WTC11 (cell line): Measurements from ENCODE around the gene ILRUN. TPM values are rescaled to one million over a fixed set of nuclear protein-coding genes. Genes with fewer than 3 reads are reported as not detected.

ENCODE experiments used
- ATAC-seq: fragments of 200-7000 bp; cut with Tn5 transposase; 2 replicates; pipeline ENCODE4 v1.10.0; 2021; ENCODE audit warnings: mild to moderate bottlenecking, moderate library complexity
- CTCF ChIA-PET: fragments of 300-600 bp; sonication (Branson Sonifier 250); formaldehyde crosslinking; loops from one replicate; lab custom pipeline; 2021; ENCODE audit warnings: antibody characterized with exemption; lab: Charles Lee
- POLR2A ChIA-PET: fragments of 350-600 bp; sonication (Branson Sonifier 250); formaldehyde crosslinking; loops from one replicate; lab custom pipeline; 2021; ENCODE audit warnings: antibody characterized with exemption; lab: Charles Lee
- DNase-seq: peaks from one replicate; pipeline ENCODE4 v3.0.0; 2021; ENCODE audit warnings: low spot score
- H3K27ac Mint-ChIP-seq: 2 replicates; pipeline ENCODE4 v1.8.0; 2021; ENCODE audit warnings: mixed read lengths
- H3K27me3 Mint-ChIP-seq: 2 replicates; pipeline ENCODE4 v1.8.0; 2021; ENCODE audit warnings: low read depth, mild to moderate bottlenecking, moderate library complexity, mixed read lengths
- H3K36me3 Mint-ChIP-seq: 2 replicates; pipeline ENCODE4 v1.8.0; 2021; ENCODE audit warnings: mixed read lengths
- H3K4me1 Mint-ChIP-seq: 2 replicates; pipeline ENCODE4 v1.8.0; 2022; ENCODE audit warnings: mixed read lengths
- H3K4me3 Mint-ChIP-seq: 2 replicates; pipeline ENCODE4 v1.8.0; 2021; ENCODE audit warnings: mild to moderate bottlenecking, moderate library complexity, mixed read lengths
- H3K9me3 Mint-ChIP-seq: 2 replicates; pipeline ENCODE4 v1.8.0; 2021; ENCODE audit warnings: mixed read lengths
- AR ChIP-seq: fragments of 250-450 bp; sonication (Bioruptor Pico); IDR thresholded peaks from 2 replicates; pipeline ENCODE4 v1.9.0; 2021; ENCODE audit warnings: mild to moderate bottlenecking
- ATF6 ChIP-seq: sonication (generic); formaldehyde crosslinking; IDR thresholded peaks from 2 replicates; pipeline ENCODE4 v1.8.1; 2023; ENCODE audit warnings: mild to moderate bottlenecking, missing genetic modification reagents
- CBFB ChIP-seq: sonication (generic); formaldehyde crosslinking; IDR thresholded peaks from 2 replicates; pipeline ENCODE4 v1.8.1; 2022; ENCODE audit warnings: mild to moderate bottlenecking, low read depth, missing genetic modification reagents
- CDX4 ChIP-seq: fragments of 250-450 bp; sonication (Bioruptor Pico); IDR thresholded peaks from 2 replicates; pipeline ENCODE4 v1.9.0; 2021; ENCODE audit warnings: moderate library complexity, mild to moderate bottlenecking, inconsistent platforms, borderline replicate concordance
- CREB1 ChIP-seq: sonication (generic); formaldehyde crosslinking; IDR thresholded peaks from 2 replicates; pipeline ENCODE4 v1.8.0; 2023; ENCODE audit warnings: mild to moderate bottlenecking, missing genetic modification reagents
- ELF4 ChIP-seq: sonication (generic); formaldehyde crosslinking; IDR thresholded peaks from 2 replicates; pipeline ENCODE4 v1.8.1; 2022; ENCODE audit warnings: low read depth, mild to moderate bottlenecking, moderate library complexity, missing genetic modification reagents
- ERG ChIP-seq: fragments of 250-450 bp; sonication (Bioruptor Pico); IDR thresholded peaks from 2 replicates; pipeline ENCODE4 v1.8.0; 2021; ENCODE audit warnings: mild to moderate bottlenecking
- ESRRA ChIP-seq: sonication (generic); formaldehyde crosslinking; IDR thresholded peaks from 2 replicates; pipeline ENCODE4 v1.8.1; 2022; ENCODE audit warnings: mild to moderate bottlenecking, missing genetic modification reagents, borderline replicate concordance
- FOXJ3 ChIP-seq: sonication (generic); formaldehyde crosslinking; IDR thresholded peaks from 2 replicates; pipeline ENCODE4 v1.9.0; 2021; ENCODE audit warnings: missing genetic modification reagents, mild to moderate bottlenecking, borderline replicate concordance
- FOXP1 ChIP-seq: sonication (generic); formaldehyde crosslinking; IDR thresholded peaks from 2 replicates; pipeline ENCODE4 v1.8.0; 2022; ENCODE audit warnings: missing genetic modification reagents, mild to moderate bottlenecking, moderate library complexity, borderline replicate concordance
- MXD4 ChIP-seq: fragments of 250-450 bp; sonication (Bioruptor Pico); IDR thresholded peaks from 2 replicates; pipeline ENCODE4 v1.8.0; 2021; ENCODE audit warnings: mild to moderate bottlenecking, moderate library complexity, borderline replicate concordance
- MYBL2 ChIP-seq: sonication (generic); formaldehyde crosslinking; IDR thresholded peaks from 2 replicates; pipeline ENCODE4 v1.8.1; 2023; ENCODE audit warnings: mild to moderate bottlenecking, moderate library complexity, missing genetic modification reagents
- NFE2L1 ChIP-seq: sonication (generic); formaldehyde crosslinking; IDR thresholded peaks from 2 replicates; pipeline ENCODE4 v1.8.1; 2023; ENCODE audit warnings: missing genetic modification reagents
- NFYB ChIP-seq: sonication (generic); formaldehyde crosslinking; conservative IDR thresholded peaks from 2 replicates; pipeline ENCODE4 v1.8.0; 2022; ENCODE audit warnings: low read depth, missing genetic modification reagents
- RORB ChIP-seq: fragments of 250-450 bp; sonication (Bioruptor Pico); IDR thresholded peaks from 2 replicates; pipeline ENCODE4 v1.9.0; 2021; ENCODE audit warnings: mild to moderate bottlenecking
- TCF7 ChIP-seq: sonication (generic); formaldehyde crosslinking; IDR thresholded peaks from 2 replicates; pipeline ENCODE4 v1.8.0; 2022; ENCODE audit warnings: mild to moderate bottlenecking, low read depth, missing genetic modification reagents, moderate library complexity
- ZBTB43 ChIP-seq: sonication (generic); formaldehyde crosslinking; IDR thresholded peaks from 2 replicates; pipeline ENCODE4 v1.8.1; 2023; ENCODE audit warnings: mild to moderate bottlenecking, missing genetic modification reagents
- ZNF138 ChIP-seq: sonication (generic); formaldehyde crosslinking; conservative IDR thresholded peaks from 2 replicates; pipeline ENCODE4 v1.8.1; 2022; ENCODE audit warnings: mild to moderate bottlenecking, moderate library complexity, missing genetic modification reagents
- ZNF281 ChIP-seq: sonication (generic); formaldehyde crosslinking; IDR thresholded peaks from 2 replicates; pipeline ENCODE4 v1.8.0; 2023; ENCODE audit warnings: mild to moderate bottlenecking, missing genetic modification reagents
- ZNF396 ChIP-seq: fragments of 250-450 bp; sonication (Bioruptor Pico); IDR thresholded peaks from 2 replicates; pipeline ENCODE4 v1.8.0; 2021; ENCODE audit warnings: mild to moderate bottlenecking, moderate library complexity, borderline replicate concordance
- ZNF423 ChIP-seq: fragments of 250-450 bp; sonication (Bioruptor Pico); IDR thresholded peaks from 2 replicates; pipeline ENCODE4 v2.1.2; 2022; ENCODE audit warnings: mild to moderate bottlenecking, moderate library complexity
- ZNF671 ChIP-seq: fragments of 250-450 bp; sonication (Bioruptor Pico); IDR thresholded peaks from 2 replicates; pipeline ENCODE4 v1.8.0; 2021; ENCODE audit warnings: mild to moderate bottlenecking
- total RNA-seq: library from RNA; stranded (reverse); gene quantifications from 3 replicates; pipeline ENCODE4 v1.2.3, GENCODE V29; 2021

Gene ILRUN
- total RNA-seq, 1 experiment from 2014 or later, result 75.5 TPM

- H3K9me3 Mint-ChIP-seq, result no peaks in the 10 kb centered on the region
- no peaks in the 10 kb centered on the region; the same call in 1 of the 2 replicates for H3K27me3 Mint-ChIP-seq
- peak overlapping the region; percentile 97 for H3K4me3 Mint-ChIP-seq
- DNase-seq (no peak), ATAC-seq (no peak)
- ChIA-PET CTCF (no interaction called here), POLR2A (no interaction called here)
- TF ChIP-seq ERG (CRISPR knock-in tag), result no peak
- no peak for TF ChIP-seq NFYB
- no peak for TF ChIP-seq MXD4 (CRISPR knock-in tag)
- no peak for TF ChIP-seq ZNF671 (CRISPR knock-in tag)
- no peak for TF ChIP-seq ZNF138
- no peak for TF ChIP-seq CBFB (CRISPR knock-in tag)
- H3K36me3 Mint-ChIP-seq, result no peaks in the 10 kb centered on the region
- H3K4me1 Mint-ChIP-seq, result peaks cover 24% of the 10 kb centered on the region
- H3K27ac Mint-ChIP-seq, result peak overlapping the region; percentile 99
These were observed 923 bp upstream of the ILRUN start for GRCh38 chr6:34697544-34697836.

- no peaks in the 10 kb centered on the region; the same call in 1 of the 2 replicates for H3K27me3 Mint-ChIP-seq
- ATAC-seq (peak; percentile 62), DNase-seq (no peak)
- no peaks in the 10 kb centered on the region for H3K36me3 Mint-ChIP-seq
- H3K4me1 Mint-ChIP-seq, result peaks cover 24% of the 10 kb centered on the region
- ChIA-PET POLR2A (interaction anchor here (0.6 to 0.8 kb wide), 2 partner anchors 19 to 348 kb away, joined by 3 read pairs; no protein-coding TSS in a partner anchor), CTCF (interaction anchor here (0.8 to 1.3 kb wide), 3 partner anchors 11 to 61 kb away, joined by 3 to 5 read pairs (median 4); partner anchors contain the start of gene SNRPC)
- no peak overlapping the region for H3K27ac Mint-ChIP-seq
- no peaks in the 10 kb centered on the region for H3K9me3 Mint-ChIP-seq
- peak overlapping the region; percentile 97 for H3K4me3 Mint-ChIP-seq
- TF ChIP-seq FOXP1 (CRISPR knock-in tag) (peak; percentile 74; the same call in 1 of the 2 replicates), NFE2L1 (no peak), RORB (CRISPR knock-in tag) (no peak), ZNF138 (no peak), FOXJ3 (CRISPR knock-in tag) (no peak), ZNF423 (CRISPR knock-in tag) (no peak), ZNF281 (CRISPR knock-in tag) (0 out of 2 replicates have a peak, but pooled peaks have one; percentile 10), MYBL2 (peak; percentile 37; the same call in 1 of the 2 replicates), ELF4 (no peak), CDX4 (CRISPR knock-in tag) (no peak), ZBTB43 (0 out of 2 replicates have a peak, but pooled peaks have one; percentile 35)
These were observed 303 bp downstream of the ILRUN start for GRCh38 chr6:34696189-34696738.

- Mint-ChIP-seq H3K27ac (peak overlapping the region; percentile 10; the same call in 1 of the 2 replicates), H3K27me3 (no peaks in the 10 kb centered on the region; the same call in 1 of the 2 replicates), H3K9me3 (no peaks in the 10 kb centered on the region), H3K4me1 (peaks cover 24% of the 10 kb centered on the region), H3K4me3 (peak overlapping the region; percentile 97), H3K36me3 (no peaks in the 10 kb centered on the region)
- CTCF ChIA-PET, result interaction anchor here (0.5 to 1.3 kb wide), 4 partner anchors 10 to 279 kb away, joined by 3 to 5 read pairs (median 4); partner anchors contain the start of gene SNRPC
- ATAC-seq (peak; percentile 10), DNase-seq (no peak)
- POLR2A ChIA-PET, result interaction anchor here (0.8 kb wide), 1 partner anchor 349 kb away, joined by 3 read pairs; no protein-coding TSS in a partner anchor
- TF ChIP-seq AR (CRISPR knock-in tag) (no peak), ZNF423 (CRISPR knock-in tag) (no peak), ATF6 (no peak), ZNF396 (no peak), NFE2L1 (no peak), CREB1 (CRISPR knock-in tag) (no peak), ESRRA (CRISPR knock-in tag) (no peak), TCF7 (CRISPR knock-in tag) (no peak)
These were observed 808 bp downstream of the ILRUN start for GRCh38 chr6:34695729-34696188.
